SU-DHL-6 (cell line): ENCODE data around the gene ZNF74.
"Not testable (repeated sequence)": the region's sequence is repeated elsewhere in the genome, so short reads cannot be mapped to it uniquely, and the experiment has no call there.

Experiments used
- CTCF ChIP-seq: fragments of 200-600 bp; sonication (generic); IDR thresholded peaks from one replicate; pipeline ENCODE4 v1.5.1; 2017; ENCODE audit warnings: antibody characterized with exemption, mild to moderate bottlenecking, low read length, moderate library complexity; ENCODE audit not compliant: insufficient read depth, poor library complexity, severe bottlenecking
- EZH2phosphoT487 ChIP-seq: fragments of 200-600 bp; sonication (generic), shearing (Covaris generic); conservative IDR thresholded peaks from 2 replicates; pipeline ENCODE4 v1.6.1; 2018; ENCODE audit warnings: mild to moderate bottlenecking, antibody characterized with exemption, low read length, moderate library complexity, mixed read lengths

GRCh38 chr22:20378684-20379083 lies 15.3 kb upstream of the ZNF74 start:
- TF ChIP-seq CTCF, EZH2phosphoT487: not testable (repeated sequence)
